HepG2 (cell line): ENCODE results near the gene CENPE. TPM values are rescaled to one million over a fixed set of nuclear protein-coding genes. Genes with fewer than 3 reads are reported as not detected.
A peak's percentile ranks its signal among the peaks of the same experiment; 100 is the strongest.

Experiments
- BCL6 ChIP-seq: IDR thresholded peaks from 2 replicates; pipeline ENCODE4 v1.6.1; 2016; ENCODE audit warnings: missing genetic modification reagents, missing compliant biosample characterization
- CEBPG ChIP-seq: IDR thresholded peaks from 2 replicates; pipeline ENCODE4 v1.6.1; 2016
- CREBL2 ChIP-seq: sonication (generic); formaldehyde crosslinking; IDR thresholded peaks from 2 replicates; pipeline ENCODE4 v1.8.1; 2023; ENCODE audit warnings: missing genetic modification reagents, mild to moderate bottlenecking, borderline replicate concordance
- CSRNP1 ChIP-seq: sonication (generic); formaldehyde crosslinking; IDR thresholded peaks from 2 replicates; pipeline ENCODE4 v1.8.1; 2023; ENCODE audit warnings: mild to moderate bottlenecking, missing genetic modification reagents
- FOXA3 ChIP-seq: IDR thresholded peaks from 2 replicates; pipeline ENCODE4 v1.6.1; 2016; ENCODE audit warnings: missing genetic modification reagents, missing compliant biosample characterization
- FOXP4 ChIP-seq: sonication (generic); formaldehyde crosslinking; IDR thresholded peaks from 2 replicates; pipeline ENCODE4 v1.4.0; 2020; ENCODE audit warnings: missing genetic modification reagents
- HDAC1 ChIP-seq: sonication (generic); formaldehyde crosslinking; IDR thresholded peaks from 2 replicates; pipeline ENCODE4 v1.5.1; 2020; ENCODE audit warnings: mild to moderate bottlenecking, missing genetic modification reagents
- HMGA1 ChIP-seq: sonication (generic); formaldehyde crosslinking; conservative IDR thresholded peaks from 2 replicates; pipeline ENCODE4 v1.4.0; 2020; ENCODE audit warnings: missing genetic modification reagents
- HNRNPUL1 ChIP-seq: fragments of 200-400 bp; formaldehyde crosslinking; IDR thresholded peaks from 2 replicates; pipeline ENCODE4 v1.6.1; 2017; ENCODE audit warnings: low read depth, mild to moderate bottlenecking, low read length, moderate library complexity
- HOXD1 ChIP-seq: sonication (generic); formaldehyde crosslinking; IDR thresholded peaks from 2 replicates; pipeline ENCODE4 v1.5.0; 2020; ENCODE audit warnings: missing genetic modification reagents
- IKZF4 ChIP-seq: sonication (generic); formaldehyde crosslinking; IDR thresholded peaks from 2 replicates; pipeline ENCODE4 v1.5.1; 2020; ENCODE audit warnings: borderline replicate concordance, mild to moderate bottlenecking, low read depth, missing genetic modification reagents; ENCODE audit errors: not compliant biosample characterization
- KDM4B ChIP-seq: sonication (generic); formaldehyde crosslinking; IDR thresholded peaks from 2 replicates; pipeline ENCODE4 v1.4.0; 2020; ENCODE audit warnings: missing genetic modification reagents
- PHF8 ChIP-seq: sonication (generic); formaldehyde crosslinking; IDR thresholded peaks from 2 replicates; pipeline ENCODE4 v1.5.0; 2020; ENCODE audit warnings: missing genetic modification reagents
- THAP8 ChIP-seq: sonication (generic); formaldehyde crosslinking; IDR thresholded peaks from 2 replicates; pipeline ENCODE4 v1.5.1; 2020; ENCODE audit warnings: missing genetic modification reagents, mild to moderate bottlenecking, borderline replicate concordance
- XBP1 ChIP-seq: sonication (generic); formaldehyde crosslinking; IDR thresholded peaks from 2 replicates; pipeline ENCODE4 v1.5.0; 2020; ENCODE audit warnings: missing genetic modification reagents
- ZFP1 ChIP-seq: IDR thresholded peaks from 2 replicates; pipeline ENCODE4 v1.6.1; 2016
- ZKSCAN1 ChIP-seq: fragments of 150-350 bp; IDR thresholded peaks from 2 replicates; pipeline ENCODE4 v1.6.1; 2014; ENCODE audit warnings: low read length
- ZNF180 ChIP-seq: sonication (generic); formaldehyde crosslinking; IDR thresholded peaks from 2 replicates; pipeline ENCODE4 v1.4.0; 2020; ENCODE audit warnings: low read depth, missing genetic modification reagents, borderline replicate concordance
- ZNF33A ChIP-seq: sonication (generic); formaldehyde crosslinking; IDR thresholded peaks from 2 replicates; pipeline ENCODE4 v1.5.1; 2020; ENCODE audit warnings: missing genetic modification reagents, mild to moderate bottlenecking, moderate library complexity, borderline replicate concordance
- ZNF740 ChIP-seq: sonication (generic); formaldehyde crosslinking; IDR thresholded peaks from 2 replicates; pipeline ENCODE4 v1.4.0; 2020; ENCODE audit warnings: missing genetic modification reagents
- ZNF761 ChIP-seq: sonication (generic); formaldehyde crosslinking; conservative IDR thresholded peaks from 2 replicates; pipeline ENCODE4 v1.4.0; 2020; ENCODE audit warnings: mild to moderate bottlenecking, missing genetic modification reagents
- ZNF780A ChIP-seq: sonication (generic); formaldehyde crosslinking; IDR thresholded peaks from 2 replicates; pipeline ENCODE4 v1.8.0; 2022; ENCODE audit warnings: mild to moderate bottlenecking, missing genetic modification reagents, moderate library complexity
- polyA plus RNA-seq, 8 experiments: library from polyadenylated mRNA; depleted of rRNA in 3 of 8; stranded (reverse) in 7 of 8; unstranded in 1 of 8; fragments of >200 nt; fragmentation: Illumina TruSeq in 4 of 8; extraction: Trizol in 4 of 8; gene quantifications; 2 replicates each; pipeline versions ENCODE4 v1.2.1 to v1.2.3, GENCODE V29; 2011 to 2016; ENCODE audit warnings: low read depth in 4 of 8, missing spikeins in 1 of 8, mixed read lengths in 1 of 8; ENCODE audit not compliant: insufficient read depth in 1 of 8
- total RNA-seq, 5 experiments: library from RNA; depleted of rRNA; stranded (reverse); fragments of >200 nt; fragmentation: Illumina TruSeq; extraction: Trizol; gene quantifications; 2 replicates each; pipeline ENCODE4 v1.2.3, GENCODE V29; 2016; ENCODE audit warnings: low read depth in 1 of 5
- TF ChIP-seq, protein P1 (sequence below): sonication (generic); formaldehyde crosslinking; conservative IDR thresholded peaks from 2 replicates; pipeline ENCODE4 v1.4.0; 2020; ENCODE audit warnings: missing genetic modification reagents
- TF ChIP-seq, protein P2 (sequence below): sonication (generic); formaldehyde crosslinking; IDR thresholded peaks from 2 replicates; pipeline ENCODE4 v1.4.0; 2020; ENCODE audit warnings: missing genetic modification reagents

Gene CENPE
- total and polyA plus RNA-seq, 2 of the 13 experiments (the other 11 are each of a cell fraction or from before 2014, with no cell fraction given), result 2.1 to 19.8 TPM

DNA sequence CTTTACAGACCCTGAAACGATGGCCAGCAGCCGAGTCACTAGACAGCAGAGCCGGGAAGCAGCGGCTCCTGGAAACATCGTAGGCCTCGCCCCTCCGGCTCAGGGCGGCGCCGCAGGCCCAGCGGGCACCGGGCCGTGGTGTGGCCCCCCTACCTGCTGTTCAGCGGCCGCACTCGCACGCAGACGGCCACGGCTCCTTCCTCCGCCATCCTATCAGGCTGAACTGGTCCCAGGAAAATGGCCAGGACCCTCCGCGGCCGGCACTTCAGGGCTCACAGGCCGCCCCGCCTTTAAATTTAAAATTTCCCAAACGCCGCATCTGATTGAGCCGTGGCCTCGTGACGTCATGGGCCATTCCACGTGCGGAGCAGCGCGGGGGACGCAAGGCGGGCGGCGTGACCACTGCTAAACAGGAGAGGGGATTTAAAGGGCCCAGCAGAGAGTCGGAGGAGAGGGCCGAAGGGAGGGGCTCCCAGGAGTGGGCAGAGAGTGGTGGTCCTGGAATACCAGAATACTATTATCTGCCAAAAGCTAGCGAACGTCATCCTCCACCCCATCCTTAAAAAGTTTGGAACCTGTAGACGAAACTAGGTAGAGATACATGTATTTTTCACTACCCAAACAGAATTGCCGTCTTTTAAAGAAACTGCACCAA, at the start of gene CENPE (continued):
- TF ChIP-seq ZNF180 (CRISPR knock-in tag) (no peak), HNRNPUL1 (no peak), HMGA1 (CRISPR knock-in tag) (no peak), IKZF4 (peak; percentile 64), HDAC1 (CRISPR knock-in tag) (peak; percentile 96), BCL6 (no peak; the same call in 1 of the 2 replicates), ZKSCAN1 (no peak), HOXD1 (CRISPR knock-in tag) (peak; percentile 38; the same call in 1 of the 2 replicates), FOXP4 (CRISPR knock-in tag) (peak; percentile 7; the same call in 1 of the 2 replicates), CEBPG (CRISPR knock-in tag) (no peak), PHF8 (peak; percentile 92), ZNF780A (CRISPR knock-in tag) (no peak), CSRNP1 (CRISPR knock-in tag) (no peak), ZNF761 (CRISPR knock-in tag) (peak; percentile 65; the same call in 1 of the 2 replicates), XBP1 (CRISPR knock-in tag) (no peak), FOXA3 (no peak), ZFP1 (CRISPR knock-in tag) (no peak), ZNF33A (no peak), THAP8 (CRISPR knock-in tag) (no peak), KDM4B (CRISPR knock-in tag) (no peak; the same call in 1 of the 2 replicates), CREBL2 (CRISPR knock-in tag) (no peak), ZNF740 (CRISPR knock-in tag) (no peak)
- TF ChIP-seq, protein P1, sequence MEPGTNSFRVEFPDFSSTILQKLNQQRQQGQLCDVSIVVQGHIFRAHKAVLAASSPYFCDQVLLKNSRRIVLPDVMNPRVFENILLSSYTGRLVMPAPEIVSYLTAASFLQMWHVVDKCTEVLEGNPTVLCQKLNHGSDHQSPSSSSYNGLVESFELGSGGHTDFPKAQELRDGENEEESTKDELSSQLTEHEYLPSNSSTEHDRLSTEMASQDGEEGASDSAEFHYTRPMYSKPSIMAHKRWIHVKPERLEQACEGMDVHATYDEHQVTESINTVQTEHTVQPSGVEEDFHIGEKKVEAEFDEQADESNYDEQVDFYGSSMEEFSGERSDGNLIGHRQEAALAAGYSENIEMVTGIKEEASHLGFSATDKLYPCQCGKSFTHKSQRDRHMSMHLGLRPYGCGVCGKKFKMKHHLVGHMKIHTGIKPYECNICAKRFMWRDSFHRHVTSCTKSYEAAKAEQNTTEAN (CRISPR knock-in tag), result 0 out of 2 replicates have a peak, but pooled peaks have one; percentile 42
- TF ChIP-seq, protein P2, sequence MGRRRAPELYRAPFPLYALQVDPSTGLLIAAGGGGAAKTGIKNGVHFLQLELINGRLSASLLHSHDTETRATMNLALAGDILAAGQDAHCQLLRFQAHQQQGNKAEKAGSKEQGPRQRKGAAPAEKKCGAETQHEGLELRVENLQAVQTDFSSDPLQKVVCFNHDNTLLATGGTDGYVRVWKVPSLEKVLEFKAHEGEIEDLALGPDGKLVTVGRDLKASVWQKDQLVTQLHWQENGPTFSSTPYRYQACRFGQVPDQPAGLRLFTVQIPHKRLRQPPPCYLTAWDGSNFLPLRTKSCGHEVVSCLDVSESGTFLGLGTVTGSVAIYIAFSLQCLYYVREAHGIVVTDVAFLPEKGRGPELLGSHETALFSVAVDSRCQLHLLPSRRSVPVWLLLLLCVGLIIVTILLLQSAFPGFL (CRISPR knock-in tag), result no peak
